HG02588 (cell line): Measurements from ENCODE around the gene TMEM51.
"Not testable (repeated sequence)": the region's sequence is repeated elsewhere in the genome, so short reads cannot be mapped to it uniquely, and the experiment has no call there.

Experiments
- ATAC-seq: cut with Tn5 transposase; IDR thresholded peaks from one replicate; pipeline ENCODE4 v1.9.1; 2021; ENCODE audit warnings: mild to moderate bottlenecking, moderate library complexity; ENCODE audit not compliant: unreplicated experiment

TMEM51 gene

DNA sequence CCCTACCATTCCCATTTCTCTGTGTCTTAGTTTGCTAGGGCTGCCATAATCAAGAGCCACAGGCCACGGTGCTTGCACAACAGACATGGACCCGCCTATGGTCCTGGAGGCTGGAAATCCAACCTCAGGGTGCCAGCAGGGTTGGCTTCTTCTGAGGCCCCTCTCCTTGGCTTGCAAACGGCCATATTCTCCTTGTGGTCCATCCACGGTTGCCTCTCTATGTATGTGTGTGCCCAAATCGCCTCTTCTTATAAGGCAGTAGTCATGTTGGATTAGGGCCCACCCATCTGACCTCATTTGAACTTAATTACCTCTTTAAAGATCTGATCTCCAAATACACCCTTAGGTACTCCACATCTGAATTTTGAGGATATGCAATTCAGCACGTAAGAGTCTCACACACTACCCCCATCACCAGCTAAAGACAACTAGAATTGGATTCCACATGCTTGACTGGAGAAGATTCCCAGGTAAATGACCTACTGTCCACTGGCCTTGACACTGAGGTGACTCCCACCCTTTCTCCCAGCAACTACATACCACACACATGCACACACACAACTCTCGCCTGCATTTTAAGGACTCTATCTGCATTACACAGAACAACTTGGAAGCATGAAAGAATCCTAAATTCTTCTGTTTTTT lies 28.3 kb upstream of the TMEM51 start:
- no peak for ATAC-seq

DNA sequence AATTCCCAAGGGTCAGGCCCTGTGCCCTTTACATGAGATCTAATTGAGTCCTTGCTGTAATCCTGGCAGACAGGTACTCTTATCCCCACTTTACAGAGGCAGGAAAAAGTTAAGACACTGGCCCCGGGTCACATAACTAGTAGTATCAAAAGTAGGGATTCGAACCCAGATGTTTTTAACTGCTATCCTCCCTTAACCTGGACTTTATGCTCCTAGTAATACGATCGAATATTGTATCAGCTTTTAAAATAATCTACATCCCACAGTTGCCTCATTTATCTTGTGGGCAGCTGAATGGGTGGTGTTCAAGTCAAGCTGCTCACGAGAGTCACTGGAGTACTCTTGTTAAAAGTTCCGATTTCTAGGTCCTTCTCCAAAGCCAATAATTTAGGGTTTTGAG lies 25.5 kb upstream of the TMEM51 start:
- no peak for ATAC-seq

DNA sequence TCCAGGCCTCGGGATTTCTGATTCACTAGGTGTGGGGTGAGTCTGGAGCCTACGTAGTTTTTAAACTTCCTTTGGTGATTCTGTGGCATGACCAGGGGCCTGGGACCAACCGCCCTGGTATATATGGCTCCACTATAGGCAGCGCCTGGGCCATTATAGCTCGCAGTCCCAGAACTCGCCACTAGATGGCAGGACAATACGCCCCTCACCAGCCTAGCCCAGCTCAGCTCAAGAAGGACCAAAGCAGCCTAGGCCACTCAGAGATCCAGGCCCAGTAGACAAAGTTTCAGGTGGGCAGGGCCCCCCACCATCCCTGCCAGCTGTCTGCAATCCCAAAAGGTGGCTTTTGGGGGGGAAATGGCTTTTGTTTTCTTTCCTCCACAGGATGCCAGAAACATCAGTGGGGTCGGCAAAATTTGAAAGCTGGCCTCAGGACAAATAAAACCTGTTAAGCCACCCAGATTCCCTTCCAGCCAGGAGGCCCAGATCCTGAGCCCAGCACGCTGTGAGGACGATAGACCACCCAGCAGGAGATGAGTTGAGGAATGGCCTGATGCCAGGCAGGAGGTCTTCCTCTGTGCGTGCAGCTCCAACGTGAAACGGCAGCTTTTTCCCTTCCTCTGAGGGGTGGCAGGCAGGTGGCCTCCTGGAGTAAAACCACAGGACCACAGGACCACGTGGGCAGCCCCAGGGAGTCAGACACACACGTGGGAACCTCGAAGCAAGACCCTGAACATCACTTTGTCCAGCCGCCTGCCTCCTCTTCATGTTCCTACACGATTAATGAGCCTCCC lies 24.8 kb upstream of the TMEM51 start:
- ATAC-seq = no peak

DNA sequence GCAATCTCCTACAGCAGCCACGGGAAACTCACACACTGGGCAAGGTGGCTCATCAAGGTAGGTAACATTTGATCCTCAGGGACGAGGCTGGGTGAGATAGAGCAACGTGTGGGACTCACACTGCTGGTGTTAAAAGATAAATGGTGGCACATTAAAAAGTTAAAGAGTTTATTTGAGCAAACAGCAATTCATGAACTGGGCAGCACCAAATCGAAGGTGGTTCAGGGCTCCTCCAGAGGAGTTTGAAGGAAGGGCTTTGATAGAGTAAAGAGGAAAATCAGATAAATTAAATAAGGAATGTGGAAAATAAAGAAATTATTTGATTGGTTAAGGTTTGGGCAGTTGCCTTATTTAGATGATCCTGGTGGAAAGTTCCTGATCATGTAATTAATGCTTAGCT lies 23.6 kb upstream of the TMEM51 start:
- ATAC-seq = no peak

DNA sequence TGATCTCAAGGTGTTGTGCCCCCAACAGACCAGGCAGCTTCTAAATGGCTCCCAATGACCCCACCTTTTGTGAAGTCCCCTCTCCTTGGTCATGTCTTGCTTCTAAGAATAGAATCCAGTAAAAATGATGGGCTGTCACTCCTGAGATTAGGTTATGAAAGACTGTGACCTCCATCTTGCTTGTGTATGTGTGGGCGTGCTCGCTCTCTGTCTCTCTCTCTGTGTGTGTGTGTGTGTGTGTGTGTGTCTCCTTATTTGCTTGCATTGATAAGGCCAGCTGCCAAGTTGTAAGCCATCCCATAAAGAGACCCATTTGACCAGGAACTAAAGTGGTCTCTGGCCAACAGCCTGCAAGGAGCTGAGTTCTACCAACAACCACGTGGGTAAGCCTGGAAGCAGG lies 22.9 kb upstream of the TMEM51 start:
- no peak for ATAC-seq

DNA sequence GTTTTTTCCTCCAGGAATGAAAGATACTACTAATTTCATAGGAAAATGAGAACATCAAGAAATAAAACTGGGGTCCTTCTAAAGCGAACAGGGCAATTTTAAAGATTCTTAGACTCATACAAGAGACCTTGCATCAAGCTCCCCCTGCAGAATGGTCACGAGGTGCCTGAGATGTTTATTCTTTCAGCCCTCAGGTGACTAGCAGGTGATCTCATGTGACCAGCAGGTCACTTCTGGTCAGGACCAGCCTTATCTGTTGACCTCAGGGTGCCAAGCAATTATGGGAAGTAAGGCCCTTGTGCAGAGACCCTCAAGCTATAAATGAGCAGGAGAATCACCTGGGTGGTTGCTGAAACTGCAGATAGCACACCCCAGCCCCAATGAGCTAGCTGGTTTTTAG lies 20.6 kb upstream of the TMEM51 start:
- no peak for ATAC-seq

DNA sequence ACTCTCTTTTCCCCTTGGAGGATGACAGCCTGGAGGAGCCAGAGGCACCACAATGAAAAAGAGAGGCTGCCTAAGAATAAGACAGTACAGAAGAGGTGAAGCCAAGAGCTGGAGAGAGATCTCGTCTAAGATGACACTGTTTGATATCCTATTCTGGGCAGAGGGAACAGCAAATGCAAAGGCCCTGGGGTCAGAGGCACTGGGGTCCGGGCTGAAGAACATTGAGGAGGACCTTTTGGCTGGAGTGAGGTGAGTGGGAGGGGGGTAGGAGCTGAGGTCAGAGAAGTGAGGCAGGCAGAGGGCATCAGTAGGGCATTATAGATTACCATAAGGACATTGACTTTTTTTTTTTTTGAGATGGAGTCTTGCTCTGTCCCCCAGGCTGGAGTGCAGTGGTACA lies 19.3 kb upstream of the TMEM51 start:
- ATAC-seq = no peak

DNA sequence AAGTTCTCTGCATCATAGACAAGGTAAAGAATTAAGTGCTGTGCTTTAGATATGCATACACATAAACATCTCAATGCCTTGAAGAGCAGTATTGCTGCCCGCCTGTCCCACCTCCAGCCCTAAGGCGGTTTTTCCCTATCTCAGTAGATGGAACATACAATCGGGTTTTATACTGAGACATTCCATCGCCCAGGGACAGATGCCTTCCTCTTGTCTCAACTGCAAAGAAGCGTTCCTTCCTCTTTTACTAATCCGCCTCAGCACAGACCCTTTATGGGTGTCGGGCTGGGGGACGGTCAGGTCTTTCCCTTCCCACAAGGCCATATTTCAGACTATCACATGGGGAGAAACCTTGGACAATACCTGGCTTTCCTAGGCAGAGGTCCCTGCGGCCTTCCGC lies 17.9 kb upstream of the TMEM51 start:
- ATAC-seq = not testable (repeated sequence)

DNA sequence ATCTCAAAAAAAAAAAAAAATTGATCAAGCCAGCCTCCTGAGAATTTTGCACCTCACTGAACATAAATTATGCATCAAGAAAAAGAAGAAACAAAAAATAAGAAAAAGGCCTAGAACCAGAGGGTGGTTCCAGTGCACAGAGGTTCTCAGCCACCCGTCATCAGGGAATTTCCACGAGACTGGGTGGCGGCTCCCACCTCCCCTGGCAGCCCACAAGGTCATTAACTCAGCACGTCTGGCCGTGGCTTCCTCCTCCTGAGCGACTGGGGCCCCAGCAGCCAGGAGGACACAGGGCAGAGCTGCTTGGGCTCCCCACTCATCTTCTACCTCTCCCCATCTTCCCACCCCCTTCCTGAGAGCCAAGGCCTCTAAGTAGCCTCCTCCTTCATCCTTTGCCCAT lies 15.7 kb upstream of the TMEM51 start:
- ATAC-seq = no peak

DNA sequence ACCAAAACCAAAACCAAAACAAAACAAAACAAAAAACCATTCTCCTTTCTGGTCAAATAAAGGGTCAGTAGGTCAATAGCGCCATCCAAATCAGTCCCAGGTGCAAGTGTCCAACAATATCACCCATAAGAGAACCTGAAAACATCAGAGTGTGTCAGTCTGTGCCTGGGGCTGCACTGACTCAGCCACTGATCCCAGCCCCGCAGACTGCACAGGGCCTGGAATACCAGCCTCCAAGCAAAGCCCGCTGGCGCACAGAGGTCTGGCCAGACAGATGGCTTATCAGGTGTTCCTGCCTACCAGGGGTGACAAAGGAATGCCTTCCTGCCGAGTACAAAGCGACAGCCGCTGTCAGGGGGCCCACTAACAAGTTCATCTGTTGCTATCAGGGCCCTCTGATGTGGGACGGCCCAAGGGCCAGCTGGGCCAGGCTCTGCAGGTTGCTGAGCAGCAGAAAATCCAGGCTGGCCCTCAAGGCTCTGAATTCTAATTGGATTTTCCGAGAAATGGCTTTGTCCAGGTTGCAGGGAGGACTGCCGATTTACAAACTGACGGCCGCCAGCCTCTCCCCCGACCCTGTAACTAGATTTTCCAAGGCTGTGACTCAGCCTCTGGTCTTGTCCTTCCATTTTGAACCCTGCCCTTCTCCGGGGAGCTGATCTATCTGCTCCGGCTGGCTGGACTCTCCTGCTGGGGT lies 13.7 kb upstream of the TMEM51 start:
- no peak for ATAC-seq

DNA sequence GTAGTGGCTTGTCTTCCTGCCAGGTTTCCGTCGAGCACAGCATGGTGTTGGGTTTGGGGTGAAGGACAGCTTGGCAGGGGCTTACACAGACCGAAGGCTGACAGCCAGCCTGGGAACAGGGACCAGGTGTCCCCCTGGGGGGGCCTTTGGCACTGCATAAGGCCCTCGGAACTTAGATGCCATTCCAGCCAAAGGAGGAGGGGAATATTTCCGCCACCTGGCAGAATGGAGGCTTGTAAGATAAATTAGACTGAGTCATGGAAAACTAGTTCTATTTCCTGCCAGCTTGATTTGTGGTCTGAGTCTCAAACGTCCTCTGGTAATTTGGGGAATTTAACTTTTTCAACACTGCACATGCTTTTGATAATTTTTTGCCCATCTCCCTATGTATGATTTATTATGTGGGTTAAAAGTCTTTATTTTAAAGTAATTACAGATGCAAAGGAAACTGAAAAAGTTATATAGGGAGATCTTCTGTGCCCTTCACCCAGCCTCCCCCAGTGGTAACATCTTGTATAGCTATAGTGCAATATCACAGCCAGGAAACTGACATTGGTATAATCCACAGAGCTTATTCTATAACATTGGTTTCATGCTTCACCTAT lies 11.5 kb upstream of the TMEM51 start:
- ATAC-seq = no peak

DNA sequence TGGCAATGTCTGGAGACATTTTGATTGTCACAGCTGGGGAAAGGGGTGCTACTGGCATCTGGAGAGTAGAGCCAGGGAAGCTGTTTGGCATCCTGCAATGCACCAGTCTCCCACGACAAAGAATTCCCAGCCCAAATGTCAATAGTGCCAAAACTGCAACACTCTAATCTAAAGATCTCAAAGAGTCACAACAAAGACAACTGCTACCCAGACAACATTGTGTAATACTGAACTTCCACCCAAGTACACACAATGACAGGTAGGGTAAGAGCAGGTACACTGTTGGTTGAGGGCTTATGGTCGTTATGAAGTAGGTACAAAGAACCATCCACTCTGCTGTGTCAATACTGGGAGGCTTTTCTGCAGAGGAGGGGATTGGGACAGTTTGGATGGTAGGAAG lies 8.2 kb upstream of the TMEM51 start:
- no peak for ATAC-seq

DNA sequence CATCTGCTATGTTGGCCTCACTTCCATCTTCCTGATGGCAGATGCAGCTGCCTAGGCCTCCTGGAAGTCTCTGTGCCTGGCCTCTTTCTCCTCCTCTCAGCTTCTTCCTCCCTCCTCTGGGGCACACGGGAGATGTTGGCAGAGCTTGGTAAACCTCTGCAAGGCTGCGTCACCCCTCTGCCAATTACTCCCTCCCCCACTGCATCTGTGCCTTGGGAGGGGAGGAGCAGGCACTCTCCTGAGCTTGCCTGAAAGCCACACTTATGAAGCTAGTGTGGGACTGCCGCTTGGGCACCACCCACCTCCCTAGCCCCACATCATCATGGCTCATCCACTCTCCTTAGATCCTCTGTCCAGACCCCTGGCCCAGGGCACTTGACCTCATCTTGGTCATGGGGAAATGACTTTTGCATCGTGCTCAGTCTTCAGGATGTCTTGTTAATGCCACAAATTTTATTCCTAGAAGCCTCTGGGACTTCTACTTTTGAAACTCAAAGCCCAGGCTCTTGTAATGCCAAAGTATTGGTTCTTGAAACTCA lies 7.3 kb upstream of the TMEM51 start:
- ATAC-seq = no peak

DNA sequence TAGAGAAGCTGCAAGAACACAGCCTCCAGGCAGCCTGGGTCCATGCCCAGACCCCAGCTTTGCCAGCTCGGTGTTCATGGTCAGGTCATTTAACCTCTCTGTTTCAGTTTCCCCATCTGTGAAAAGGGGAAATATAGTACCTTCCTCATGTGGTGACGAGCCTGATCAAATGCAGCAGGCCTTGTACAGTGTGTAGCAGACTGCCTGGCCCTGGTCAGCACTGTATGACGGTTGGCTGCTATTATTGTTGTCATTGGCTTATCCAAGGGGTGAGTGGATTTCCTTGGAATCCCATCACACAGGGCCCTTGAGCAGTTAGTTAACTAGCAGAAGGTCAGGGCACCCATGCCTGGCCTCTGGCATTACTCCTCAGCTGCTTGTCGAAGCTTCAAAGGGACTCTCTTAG lies 6.6 kb upstream of the TMEM51 start:
- no peak for ATAC-seq

DNA sequence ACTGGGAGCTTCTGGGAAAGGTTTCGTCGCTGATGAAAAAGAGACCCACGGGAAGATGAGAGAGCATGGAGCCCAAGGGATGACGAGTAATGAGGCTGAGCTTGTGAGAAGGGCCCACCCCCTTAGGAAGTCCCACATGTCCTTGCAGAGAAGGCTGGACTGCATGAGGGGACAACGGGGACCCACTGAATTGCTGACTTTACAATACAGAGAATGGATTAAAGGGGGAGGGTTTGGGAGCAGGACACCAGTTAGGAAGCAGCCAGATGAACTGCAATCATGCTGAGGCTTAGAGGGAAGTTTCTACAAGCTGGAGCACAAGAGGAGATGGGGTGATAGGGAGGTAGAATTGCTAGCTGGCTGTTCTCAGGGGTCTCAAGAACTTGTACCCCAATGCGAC lies 5.5 kb upstream of the TMEM51 start:
- no peak for ATAC-seq

DNA sequence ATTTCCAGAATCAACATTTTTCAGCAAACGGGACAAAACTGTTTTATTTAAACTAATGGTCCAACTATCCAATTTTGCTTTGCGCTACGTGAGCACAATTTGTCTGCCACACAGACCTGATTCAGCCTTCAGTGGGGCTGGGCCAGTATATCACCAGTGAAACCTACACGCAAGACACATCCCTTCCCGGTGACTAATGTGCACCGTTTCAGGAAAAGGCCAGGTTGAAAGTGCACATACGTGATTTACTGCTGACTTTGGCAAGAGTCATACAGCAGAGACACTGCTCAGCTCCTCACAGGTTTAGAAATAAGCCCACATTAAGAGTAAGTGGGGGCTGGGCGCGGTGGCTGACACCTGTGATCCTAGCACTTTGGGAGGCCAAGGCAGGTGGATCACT lies 5.1 kb upstream of the TMEM51 start:
- ATAC-seq = no peak

DNA sequence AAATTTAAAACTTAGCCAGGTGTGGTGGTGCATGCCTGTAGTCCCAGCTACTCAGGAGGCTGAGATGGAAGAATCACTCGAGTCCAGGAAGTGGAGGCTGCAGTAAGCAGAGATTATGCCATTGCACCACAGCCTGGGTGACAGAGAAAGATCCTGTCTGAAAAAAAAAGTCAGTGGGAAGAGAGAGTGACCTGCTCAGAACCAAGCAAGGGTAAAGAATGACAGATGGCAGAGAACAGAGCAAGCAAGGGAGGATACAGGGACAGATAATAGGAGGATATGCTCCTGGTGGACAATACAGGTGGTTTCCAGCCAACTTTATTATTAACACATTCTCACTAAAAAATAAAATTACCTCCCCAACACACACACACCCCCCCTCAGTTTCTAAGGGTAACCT lies 4.6 kb upstream of the TMEM51 start:
- ATAC-seq = no peak

DNA sequence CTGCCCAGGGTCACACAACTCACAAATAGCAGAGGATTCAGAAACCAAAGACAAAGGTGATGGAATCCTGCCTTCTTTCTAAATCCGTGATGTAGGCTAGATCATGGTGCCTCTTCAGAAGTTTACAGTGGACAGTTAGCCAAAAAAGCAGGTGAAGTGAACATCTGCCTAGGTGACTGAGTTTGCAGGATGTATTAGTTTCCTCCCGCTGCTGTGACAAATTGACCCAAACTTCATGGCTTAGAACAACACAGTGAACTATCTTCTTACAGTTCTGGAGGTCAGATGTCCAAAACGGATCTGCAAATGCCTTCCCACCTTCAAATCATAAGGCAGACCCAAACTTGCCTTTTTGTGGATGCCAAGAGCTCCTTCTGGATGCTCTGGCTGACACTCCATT lies 3.2 kb upstream of the TMEM51 start:
- no peak for ATAC-seq

DNA sequence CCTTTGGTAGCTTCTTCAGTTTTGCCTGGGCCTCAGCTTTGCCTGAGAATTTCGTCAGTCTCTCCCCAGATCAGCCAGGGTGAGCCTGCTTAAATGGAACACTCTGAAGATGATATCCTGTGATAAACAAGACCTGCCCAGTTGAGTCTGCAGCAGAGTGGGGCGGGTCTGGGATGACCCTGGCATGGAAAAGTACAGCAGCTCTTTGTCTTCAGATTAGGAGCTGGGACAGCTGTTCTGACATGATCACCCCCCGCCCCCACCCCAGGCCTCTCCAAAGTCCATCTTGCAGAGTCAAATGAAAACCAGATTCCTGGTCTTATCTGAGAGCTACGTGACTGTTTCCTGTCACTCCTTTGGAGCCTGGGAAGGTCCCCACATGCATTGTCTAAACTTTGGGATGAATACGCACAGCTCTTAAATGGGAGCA lies 2.2 kb upstream of the TMEM51 start:
- no peak for ATAC-seq

DNA sequence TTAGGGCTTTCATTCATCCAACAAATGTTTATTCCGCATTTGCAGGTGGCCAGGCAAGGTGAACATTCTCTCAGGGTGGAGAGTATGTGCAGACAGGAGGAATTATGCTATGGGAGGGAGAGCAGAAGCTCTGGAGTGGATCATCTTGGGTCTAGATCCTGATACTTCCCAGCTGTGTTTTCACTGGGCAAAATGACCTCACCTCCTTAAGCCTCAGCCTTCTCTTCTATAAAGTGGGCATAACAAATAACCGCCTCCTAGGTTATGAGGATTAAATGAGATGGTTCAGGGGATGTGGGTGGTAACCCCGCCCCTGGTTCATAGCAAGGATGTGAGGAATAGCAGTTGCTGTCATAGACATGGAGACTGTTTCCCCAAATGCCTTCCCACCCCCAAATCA lies 1.7 kb upstream of the TMEM51 start:
- ATAC-seq = no peak
